A673 (cell line): ENCODE results near the gene TUBA3C. TPM values are rescaled to one million over a fixed set of nuclear protein-coding genes. Genes with fewer than 3 reads are reported as not detected.

Source experiments
- BruUV-seq: library from RNA; stranded (reverse); fragments of 400-500 nt; replicated peaks from 2 replicates; lab custom pipeline; 2021; lab: Mats Ljungman, UMichigan
- CTCF ChIA-PET: fragments of 300-600 bp; sonication (Branson Sonifier 250); formaldehyde crosslinking; loops from one replicate; lab custom pipeline; 2022; ENCODE audit warnings: antibody characterized with exemption; lab: Charles Lee
- POLR2A ChIA-PET: fragments of 300-600 bp; sonication (Branson Sonifier 250); formaldehyde crosslinking; loops from one replicate; lab custom pipeline; 2022; ENCODE audit warnings: antibody characterized with exemption; ENCODE audit not compliant: low non-redundant PET; lab: Charles Lee
- DNase-seq: peaks from one replicate; pipeline ENCODE4 v3.0.0-alpha.2; 2015; ENCODE audit warnings: low spot score
- H3K27ac ChIP-seq: fragments of 200-600 bp; sonication (generic); 2 replicates; pipeline ENCODE4 v1.5.1; 2016; ENCODE audit warnings: mixed run types, low read depth, mild to moderate bottlenecking, mixed read lengths, antibody characterized with exemption, low read length; ENCODE audit not compliant: poor library complexity, severe bottlenecking
- H3K27me3 ChIP-seq: fragments of 200-600 bp; sonication (generic); replicated peaks from 2 replicates; pipeline ENCODE4 v1.6.1; 2017; ENCODE audit warnings: mixed run types, low read depth, mild to moderate bottlenecking, mixed read lengths, antibody characterized with exemption, low read length; ENCODE audit not compliant: insufficient read depth, poor library complexity
- H3K36me3 ChIP-seq: fragments of 200-600 bp; sonication (generic); 2 replicates; pipeline ENCODE4 v1.6.1; 2016; ENCODE audit warnings: mixed run types, mild to moderate bottlenecking, mixed read lengths, antibody characterized with exemption, low read length; ENCODE audit not compliant: insufficient read depth, poor library complexity, severe bottlenecking
- H3K4me1 ChIP-seq: fragments of 200-600 bp; sonication (generic); 2 replicates; pipeline ENCODE4 v1.6.1; 2017; ENCODE audit warnings: mixed run types, mild to moderate bottlenecking, mixed read lengths, antibody characterized with exemption, low read length; ENCODE audit not compliant: insufficient read depth, poor library complexity, severe bottlenecking
- H3K4me3 ChIP-seq: fragments of 200-600 bp; sonication (generic); 2 replicates; pipeline ENCODE4 v1.5.1; 2016; ENCODE audit warnings: low read depth, mixed run types, mild to moderate bottlenecking, mixed read lengths, low read length; ENCODE audit not compliant: poor library complexity, severe bottlenecking
- H3K9me3 ChIP-seq: fragments of 200-600 bp; sonication (generic); 2 replicates; pipeline ENCODE4 v1.6.1; 2016; ENCODE audit warnings: mixed run types, low read depth, mild to moderate bottlenecking, mixed read lengths, antibody characterized with exemption, low read length; ENCODE audit not compliant: poor library complexity, severe bottlenecking
- EZH2 ChIP-seq: fragments of 200-600 bp; sonication (generic); IDR thresholded peaks from 2 replicates; pipeline ENCODE4 v1.6.1; 2017; ENCODE audit warnings: borderline replicate concordance, low read depth, mild to moderate bottlenecking, mixed read lengths, antibody characterized with exemption, low read length; ENCODE audit not compliant: poor library complexity, severe bottlenecking
- intact Hi-C: fragments of 100-400 bp; cut with micrococcal nuclease; formaldehyde crosslinking; loops from one replicate; pipeline ENCODE4 v1.10.0; 2022; ENCODE audit not compliant: unreplicated experiment
- total RNA-seq: library from RNA; stranded (reverse); gene quantifications from 2 replicates; pipeline ENCODE4 v1.2.3, GENCODE V29; 2021
- TF ChIP-seq, protein P1 (sequence below): fragments of 300-800, 200-600 bp; sonication (generic); conservative IDR thresholded peaks from 2 replicates; pipeline ENCODE4 v1.5.1; 2017; ENCODE audit warnings: low read depth, mild to moderate bottlenecking, antibody characterized with exemption, low read length, moderate library complexity, mixed read lengths

The TUBA3C gene
- total RNA-seq, 1 experiment from 2014 or later, result not detected

DNA sequence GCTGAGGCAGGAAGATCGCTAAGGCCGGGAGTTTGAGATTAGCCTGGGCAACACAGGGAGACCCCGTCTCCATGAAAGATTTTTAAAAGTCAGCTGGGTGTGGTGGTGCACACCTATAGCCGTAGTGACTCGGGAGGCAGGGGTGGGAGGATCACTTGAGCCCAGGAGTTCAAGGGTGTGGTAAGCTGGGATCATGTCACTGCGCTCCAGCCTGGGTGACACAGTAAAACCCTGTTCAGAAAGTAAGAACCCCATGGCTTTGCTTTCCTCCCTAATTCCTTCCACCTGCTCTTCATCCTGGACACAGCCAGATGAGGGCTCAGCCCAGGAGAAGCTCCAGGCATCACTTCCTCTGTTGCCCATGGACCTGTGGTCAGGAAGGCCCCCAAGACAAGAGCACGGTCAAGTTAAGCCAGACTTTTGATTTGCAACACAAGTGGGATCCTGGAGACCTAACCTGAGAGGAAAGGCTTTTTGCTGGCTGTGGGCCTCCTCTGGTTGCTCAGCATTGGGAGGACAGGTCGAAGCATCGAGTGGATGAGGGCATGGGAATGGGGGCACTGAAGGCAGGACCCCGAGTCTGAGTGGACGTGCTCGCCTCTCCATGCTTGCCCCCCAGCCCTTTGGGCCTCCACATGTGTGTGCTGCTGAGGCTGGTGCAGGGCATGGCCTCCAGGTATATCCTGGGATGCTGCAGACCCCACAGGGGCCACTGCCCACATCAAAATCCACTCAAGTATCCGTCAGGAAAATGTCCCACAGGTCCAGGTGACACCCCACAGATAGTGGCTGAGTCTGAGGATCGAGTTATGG lies 25.4 kb downstream of the TUBA3C start:
- no peak for TF ChIP-seq EZH2
- TF ChIP-seq, protein P1, sequence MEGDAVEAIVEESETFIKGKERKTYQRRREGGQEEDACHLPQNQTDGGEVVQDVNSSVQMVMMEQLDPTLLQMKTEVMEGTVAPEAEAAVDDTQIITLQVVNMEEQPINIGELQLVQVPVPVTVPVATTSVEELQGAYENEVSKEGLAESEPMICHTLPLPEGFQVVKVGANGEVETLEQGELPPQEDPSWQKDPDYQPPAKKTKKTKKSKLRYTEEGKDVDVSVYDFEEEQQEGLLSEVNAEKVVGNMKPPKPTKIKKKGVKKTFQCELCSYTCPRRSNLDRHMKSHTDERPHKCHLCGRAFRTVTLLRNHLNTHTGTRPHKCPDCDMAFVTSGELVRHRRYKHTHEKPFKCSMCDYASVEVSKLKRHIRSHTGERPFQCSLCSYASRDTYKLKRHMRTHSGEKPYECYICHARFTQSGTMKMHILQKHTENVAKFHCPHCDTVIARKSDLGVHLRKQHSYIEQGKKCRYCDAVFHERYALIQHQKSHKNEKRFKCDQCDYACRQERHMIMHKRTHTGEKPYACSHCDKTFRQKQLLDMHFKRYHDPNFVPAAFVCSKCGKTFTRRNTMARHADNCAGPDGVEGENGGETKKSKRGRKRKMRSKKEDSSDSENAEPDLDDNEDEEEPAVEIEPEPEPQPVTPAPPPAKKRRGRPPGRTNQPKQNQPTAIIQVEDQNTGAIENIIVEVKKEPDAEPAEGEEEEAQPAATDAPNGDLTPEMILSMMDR, result no peak
- ChIA-PET CTCF (no interaction called here), POLR2A (interaction anchor here (0.5 kb wide), 1 partner anchor 24 kb away, joined by 3 read pairs; no protein-coding TSS in a partner anchor)
- DNase-seq, result no peak
- H3K27ac ChIP-seq, result no peak overlapping the region
- no peaks in the 10 kb centered on the region for H3K36me3 ChIP-seq
- intact Hi-C loops, result no loop called here
- BruUV-seq, result no TSS peak
- H3K4me1 ChIP-seq, result no peaks in the 10 kb centered on the region
- no peaks in the 10 kb centered on the region for H3K9me3 ChIP-seq
- no peak overlapping the region for H3K4me3 ChIP-seq
- H3K27me3 ChIP-seq, result no peaks in the 10 kb centered on the region

DNA sequence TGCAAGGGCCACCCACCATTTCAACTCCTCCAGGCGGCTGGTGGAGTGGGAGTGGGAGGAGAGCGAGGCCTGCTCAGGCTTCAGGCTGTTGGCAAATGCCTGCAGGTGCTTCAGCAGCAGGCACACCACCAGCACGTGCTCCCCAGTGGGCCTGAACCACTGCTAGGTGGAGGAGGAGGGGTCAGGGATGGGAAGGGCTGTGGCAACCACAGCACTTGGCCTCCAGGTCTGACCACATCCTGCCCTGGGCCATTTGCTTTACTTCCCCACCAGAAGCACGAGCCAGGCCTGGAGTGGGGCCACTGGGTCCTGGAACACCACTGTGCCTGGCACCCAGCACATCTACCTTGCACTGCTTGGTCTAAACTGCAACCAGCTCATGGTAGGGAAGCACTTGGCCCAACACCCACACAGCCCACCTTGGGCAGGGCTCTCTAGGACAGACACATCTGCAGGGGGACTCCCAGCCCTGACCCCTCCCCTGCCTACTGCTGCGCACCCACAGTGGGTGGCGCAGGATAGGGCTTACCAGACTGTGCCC lies 26.2 kb downstream of the TUBA3C start:
- TF ChIP-seq EZH2, result no peak
- TF ChIP-seq, protein P1, result no peak
- BruUV-seq, result no TSS peak
- no peak overlapping the region for H3K27ac ChIP-seq
- DNase-seq, result no peak
- intact Hi-C loops, result no loop called here
- H3K27me3 ChIP-seq, result no peaks in the 10 kb centered on the region
- no peaks in the 10 kb centered on the region for H3K9me3 ChIP-seq
- ChIA-PET POLR2A (no interaction called here), CTCF (no interaction called here)
- H3K4me1 ChIP-seq, result no peaks in the 10 kb centered on the region
- no peak overlapping the region for H3K4me3 ChIP-seq
- no peaks in the 10 kb centered on the region for H3K36me3 ChIP-seq

DNA sequence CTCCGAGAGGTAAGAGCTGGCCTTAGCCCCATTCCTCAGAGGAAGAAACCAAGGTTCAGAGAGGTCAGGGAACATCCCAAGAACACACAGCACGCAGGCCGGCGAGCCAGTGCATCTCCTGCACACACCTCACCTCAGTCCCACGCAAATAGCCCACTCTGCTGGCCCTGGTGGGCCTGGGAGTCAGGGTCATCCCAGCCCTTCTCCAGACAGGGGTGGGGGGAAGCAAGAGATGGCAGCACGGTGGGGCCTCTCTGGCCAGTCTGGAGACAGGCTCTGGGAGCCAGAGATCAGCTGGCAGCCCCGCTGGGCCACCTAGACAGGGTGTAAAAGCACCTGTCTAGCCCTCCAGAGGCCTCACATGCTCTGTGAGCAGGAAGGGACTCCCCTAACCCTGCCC lies 26.8 kb downstream of the TUBA3C start:
- Histone ChIP-seq H3K27me3 (no peaks in the 10 kb centered on the region), H3K36me3 (no peaks in the 10 kb centered on the region), H3K27ac (no peak overlapping the region), H3K4me3 (no peak overlapping the region), H3K4me1 (no peaks in the 10 kb centered on the region), H3K9me3 (no peaks in the 10 kb centered on the region)
- CTCF ChIA-PET, result no interaction called here
- POLR2A ChIA-PET, result no interaction called here
- intact Hi-C loops, result no loop called here
- BruUV-seq, result no TSS peak
- TF ChIP-seq, protein P1, result no peak
- no peak for TF ChIP-seq EZH2
- DNase-seq, result no peak
